RWPE1 (cell line): ENCODE results near the gene UBE3D.

Experiments used
- CTCF ChIA-PET: fragments of 350-600 bp; sonication (Branson Sonifier 250); formaldehyde crosslinking; extraction: SDS; loops from one replicate; lab custom pipeline; 2021; lab: Yijun Ruan, JAX
- POLR2A ChIA-PET: fragments of 400-600 bp; formaldehyde crosslinking; extraction: SDS; loops from one replicate; lab custom pipeline; 2020; ENCODE audit warnings: antibody characterized with exemption; ENCODE audit not compliant: low non-redundant PET; lab: Yijun Ruan, JAX
- DNase-seq: peaks from one replicate; pipeline ENCODE4 v3.0.0; 2012; ENCODE audit warnings: low spot score
- H3K27ac ChIP-seq: fragments of 450-650 bp; 2 replicates; pipeline ENCODE4 v1.5.1; 2017
- TF ChIP-seq, protein P1 (sequence below): fragments of 450-650 bp; conservative IDR thresholded peaks from 2 replicates; pipeline ENCODE4 v1.5.1; 2017; ENCODE audit warnings: low read depth, mild to moderate bottlenecking

UBE3D gene

DNA sequence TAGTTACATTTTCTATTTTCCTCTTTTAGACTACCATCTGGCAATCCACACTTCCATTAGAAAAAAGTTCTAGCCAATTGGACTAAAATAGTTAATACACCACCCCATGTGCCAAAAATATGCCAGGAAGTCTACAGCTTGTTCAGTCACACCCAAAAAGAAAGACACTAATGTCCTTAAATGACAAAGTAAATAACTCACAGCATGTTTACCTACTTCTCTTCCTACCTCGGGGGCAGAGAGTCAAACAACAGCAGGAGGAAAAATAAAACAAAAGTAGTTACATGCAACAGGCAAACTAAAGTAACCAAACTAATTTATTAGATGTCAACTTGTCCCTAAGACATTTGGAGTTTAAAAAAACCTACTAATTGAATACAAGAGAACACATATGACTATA, 57.0 kb downstream of the UBE3D start:
- no peak for DNase-seq
- CTCF ChIA-PET, result interaction anchor here (1.1 kb wide), 1 partner anchor 57 kb away, joined by 3 read pairs; the partner anchor contains the start of gene UBE3D
- H3K27ac ChIP-seq, result no peak overlapping the region
- TF ChIP-seq, protein P1, sequence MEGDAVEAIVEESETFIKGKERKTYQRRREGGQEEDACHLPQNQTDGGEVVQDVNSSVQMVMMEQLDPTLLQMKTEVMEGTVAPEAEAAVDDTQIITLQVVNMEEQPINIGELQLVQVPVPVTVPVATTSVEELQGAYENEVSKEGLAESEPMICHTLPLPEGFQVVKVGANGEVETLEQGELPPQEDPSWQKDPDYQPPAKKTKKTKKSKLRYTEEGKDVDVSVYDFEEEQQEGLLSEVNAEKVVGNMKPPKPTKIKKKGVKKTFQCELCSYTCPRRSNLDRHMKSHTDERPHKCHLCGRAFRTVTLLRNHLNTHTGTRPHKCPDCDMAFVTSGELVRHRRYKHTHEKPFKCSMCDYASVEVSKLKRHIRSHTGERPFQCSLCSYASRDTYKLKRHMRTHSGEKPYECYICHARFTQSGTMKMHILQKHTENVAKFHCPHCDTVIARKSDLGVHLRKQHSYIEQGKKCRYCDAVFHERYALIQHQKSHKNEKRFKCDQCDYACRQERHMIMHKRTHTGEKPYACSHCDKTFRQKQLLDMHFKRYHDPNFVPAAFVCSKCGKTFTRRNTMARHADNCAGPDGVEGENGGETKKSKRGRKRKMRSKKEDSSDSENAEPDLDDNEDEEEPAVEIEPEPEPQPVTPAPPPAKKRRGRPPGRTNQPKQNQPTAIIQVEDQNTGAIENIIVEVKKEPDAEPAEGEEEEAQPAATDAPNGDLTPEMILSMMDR, result no peak
- POLR2A ChIA-PET, result no interaction called here

DNA sequence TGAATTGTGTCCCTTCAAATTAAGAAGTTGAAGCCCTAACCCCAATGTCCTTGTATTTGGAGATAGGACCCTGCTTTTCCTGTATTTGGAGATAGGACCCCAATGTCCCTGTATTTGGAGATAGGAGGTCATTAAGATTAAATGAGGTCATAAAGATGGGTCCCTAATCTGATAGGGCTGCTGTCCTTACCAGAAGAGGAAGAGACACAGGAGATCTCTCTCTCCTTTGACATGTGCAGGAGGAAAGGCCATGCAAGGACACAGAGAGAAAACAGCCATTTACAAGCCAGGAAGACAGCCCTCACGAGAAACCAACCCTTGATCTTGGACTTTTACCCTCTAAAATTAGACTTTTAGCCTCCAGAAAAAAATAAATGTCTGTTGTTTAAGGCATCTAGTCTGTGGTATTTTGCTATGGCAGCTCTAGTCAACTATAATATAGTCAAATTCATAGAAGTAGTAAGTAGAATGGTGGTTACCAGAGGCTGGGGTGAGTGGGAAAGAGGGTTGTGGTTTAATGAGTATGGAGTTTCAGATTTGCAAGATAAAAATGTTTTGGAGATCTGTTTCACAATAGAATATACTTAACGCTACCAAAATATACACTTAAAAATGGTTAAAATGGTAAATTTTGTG, 59.3 kb downstream of the UBE3D start:
- ChIA-PET CTCF (no interaction called here), POLR2A (no interaction called here)
- no peak overlapping the region for H3K27ac ChIP-seq
- no peak for DNase-seq
- TF ChIP-seq, protein P1, result no peak

DNA sequence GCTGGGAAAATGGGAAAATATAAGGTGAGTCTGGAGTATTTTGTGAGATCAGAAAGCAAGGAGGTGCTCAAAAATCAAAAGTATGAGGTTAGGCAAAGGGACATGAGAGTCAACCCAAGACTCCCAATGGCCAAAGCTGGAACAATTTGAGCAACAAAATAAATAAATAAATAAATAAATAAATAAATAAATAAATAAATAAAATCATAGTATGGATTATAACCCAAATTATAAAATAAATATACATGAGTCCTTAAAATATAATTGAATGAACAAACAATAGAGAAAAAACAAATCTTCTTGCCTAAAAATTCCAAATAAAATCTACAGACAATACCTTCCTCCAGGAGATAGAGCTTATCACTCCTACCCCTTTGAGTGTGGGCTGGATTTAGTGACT, 69.5 kb downstream of the UBE3D start:
- TF ChIP-seq, protein P1, result no peak
- CTCF ChIA-PET, result no interaction called here
- DNase-seq, result no peak
- no peak overlapping the region for H3K27ac ChIP-seq
- POLR2A ChIA-PET, result no interaction called here

DNA sequence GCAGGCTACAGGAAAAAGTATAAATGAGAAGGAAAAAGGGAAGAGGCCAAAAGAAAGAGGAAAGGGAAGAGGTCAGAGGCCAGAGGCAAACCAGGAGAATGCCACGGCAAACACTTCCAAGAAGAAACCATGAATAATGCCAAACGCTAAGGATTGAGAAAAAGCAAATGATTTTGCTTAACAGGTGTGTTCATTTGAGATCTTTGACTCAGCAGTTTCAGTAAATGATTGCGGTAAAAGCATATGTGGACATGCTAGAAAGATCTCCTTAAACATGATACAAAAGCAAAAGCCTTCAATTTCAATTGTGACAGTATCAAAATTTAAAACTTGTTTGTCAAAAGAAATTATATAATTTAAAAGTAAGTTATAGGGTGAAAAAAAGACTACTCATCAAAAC, 70.6 kb downstream of the UBE3D start:
- CTCF ChIA-PET, result no interaction called here
- POLR2A ChIA-PET, result no interaction called here
- no peak for DNase-seq
- no peak overlapping the region for H3K27ac ChIP-seq
- TF ChIP-seq, protein P1, result no peak

DNA sequence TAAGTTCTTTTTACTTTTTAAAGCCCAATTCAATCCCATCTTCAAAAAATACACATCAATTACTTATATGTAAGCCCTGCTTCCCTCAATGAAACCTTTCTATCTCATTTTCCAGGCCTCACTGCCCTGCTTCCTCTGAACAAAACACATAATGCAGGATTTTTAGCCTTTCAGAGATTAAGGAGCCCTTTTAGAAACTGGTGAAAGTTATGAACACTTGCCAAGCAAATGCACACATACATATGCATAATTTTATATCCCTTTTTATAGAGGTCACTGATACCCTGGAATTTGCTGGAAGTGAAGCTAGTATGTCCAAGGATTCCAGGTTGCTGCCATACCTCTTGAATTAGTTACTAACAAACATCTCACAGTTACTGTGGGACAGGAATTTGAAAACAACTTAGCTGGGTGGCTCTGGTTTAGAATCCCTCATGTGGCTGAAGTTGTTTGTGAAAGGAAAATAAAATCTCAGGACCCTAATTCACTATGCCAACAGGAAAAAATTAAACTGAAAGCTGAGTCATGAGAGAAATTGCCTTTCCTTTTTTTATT, 75.8 kb downstream of the UBE3D start:
- DNase-seq, result no peak
- POLR2A ChIA-PET, result no interaction called here
- TF ChIP-seq, protein P1, result no peak
- H3K27ac ChIP-seq, result no peak overlapping the region
- CTCF ChIA-PET, result no interaction called here

DNA sequence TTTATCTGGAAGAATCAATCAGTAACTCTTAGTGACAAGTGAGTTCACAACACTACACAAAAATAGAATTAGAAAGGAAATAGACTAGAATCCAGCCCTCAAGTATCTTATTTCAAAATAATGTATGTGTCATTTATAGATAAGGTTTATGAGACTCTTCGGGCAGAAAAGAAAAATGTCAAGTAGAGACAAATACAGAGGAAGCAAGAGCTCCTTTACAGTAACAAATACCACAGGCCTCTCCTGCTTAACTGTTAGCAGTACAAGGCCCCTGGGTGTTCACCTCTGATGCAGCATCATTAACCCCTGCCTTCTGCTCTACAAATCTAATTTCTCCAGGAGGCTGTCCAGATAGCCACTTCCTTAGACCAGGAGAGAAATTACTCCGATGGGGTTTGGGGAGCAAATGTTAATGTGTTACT, 76.7 kb downstream of the UBE3D start:
- no peak for DNase-seq
- TF ChIP-seq, protein P1, result no peak
- POLR2A ChIA-PET, result no interaction called here
- CTCF ChIA-PET, result interaction anchor here (0.6 to 0.7 kb wide), 2 partner anchors 359 to 1658 kb away, joined by 3 read pairs; no protein-coding TSS in a partner anchor
- H3K27ac ChIP-seq, result no peak overlapping the region
